Cardiac muscle cell (in vitro differentiated cells and primary cell): ENCODE results near the gene G3BP1. TPM values are rescaled to one million over a fixed set of nuclear protein-coding genes. Genes with fewer than 3 reads are reported as not detected.
A peak's percentile ranks its signal among the peaks of the same experiment; 100 is the strongest.

ENCODE experiments used
- DNase-seq, 2 donors: peaks; one replicate each; pipeline versions ENCODE4 v3.0.0 to v3.0.0-alpha.2; 2010 to 2017; ENCODE audit warnings: low read depth in 1 of 2, low spot score in 1 of 2
- H3K27ac ChIP-seq: fragments of 200-600 bp; sonication (generic); 2 replicates; pipeline ENCODE4 v1.5.1; 2016
- H3K27me3 ChIP-seq: fragments of 200-600 bp; sonication (generic); 2 replicates; pipeline ENCODE4 v1.6.0; 2016; ENCODE audit warnings: control low read depth
- H3K36me3 ChIP-seq: fragments of 200-600 bp; sonication (generic); 2 replicates; pipeline ENCODE4 v1.5.1; 2016; ENCODE audit warnings: control low read depth
- H3K4me1 ChIP-seq: fragments of 200-600 bp; sonication (generic); 2 replicates; pipeline ENCODE4 v1.8.1; 2017; ENCODE audit warnings: low read depth, mild to moderate bottlenecking, mixed run types
- H3K4me3 ChIP-seq: fragments of 200-600 bp; sonication (generic); 2 replicates; pipeline ENCODE4 v1.5.1; 2016; ENCODE audit warnings: mild to moderate bottlenecking
- H3K9me3 ChIP-seq: fragments of 200-600 bp; sonication (generic); 2 replicates; pipeline ENCODE4 v1.5.1; 2017; ENCODE audit warnings: low read depth, mild to moderate bottlenecking, control low read depth
- CTCF ChIP-seq: IDR thresholded peaks from 2 replicates; pipeline ENCODE4 v1.5.1; 2012; ENCODE audit warnings: low read depth, mild to moderate bottlenecking, low read length
- polyA plus RNA-seq: library from polyadenylated mRNA; unstranded; fragments of >200 nt; fragmentation: Nextera tagmentation; extraction: Ambion mirVana; gene quantifications from 2 replicates; pipeline ENCODE4 v1.2.1, GENCODE V29; 2016
- total RNA-seq: library from RNA; depleted of rRNA; stranded (reverse); fragments of >200 nt; gene quantifications from 2 replicates; pipeline ENCODE4 v1.2.3, GENCODE V29; 2016

G3BP1 gene
- total and polyA plus RNA-seq, 2 experiments from 2014 or later, result 97.0 to 105 TPM

GRCh38 chr5:151766975-151767374, 4.8 kb upstream of the G3BP1 start:
- no peak overlapping the region for H3K4me3 ChIP-seq
- H3K4me1 ChIP-seq, result peaks cover 10% of the 10 kb centered on the region
- no peaks in the 10 kb centered on the region for H3K36me3 ChIP-seq
- no peaks in the 10 kb centered on the region for H3K9me3 ChIP-seq
- TF ChIP-seq CTCF, result no peak
- no peak overlapping the region for H3K27ac ChIP-seq
- DNase-seq, result no peak
- no peaks in the 10 kb centered on the region for H3K27me3 ChIP-seq

- Histone ChIP-seq H3K4me1 (peaks cover 36% of the 10 kb centered on the region), H3K4me3 (peak overlapping the region; percentile 18), H3K27me3 (no peaks in the 10 kb centered on the region), H3K27ac (peak overlapping the region; percentile 91), H3K9me3 (no peaks in the 10 kb centered on the region), H3K36me3 (no peaks in the 10 kb centered on the region)
- DNase-seq, result peak; percentile 70 to 91
- TF ChIP-seq CTCF, result no peak
Measured at GRCh38 chr5:151770383-151771258, 1.1 kb upstream of the G3BP1 start.

GRCh38 chr5:151772029-151772845, 483 bp downstream of the G3BP1 start:
- Histone ChIP-seq H3K36me3 (peaks cover 3% of the 10 kb centered on the region), H3K4me3 (peak overlapping the region; percentile 77), H3K27ac (peak overlapping the region; percentile 91), H3K27me3 (no peaks in the 10 kb centered on the region), H3K9me3 (no peaks in the 10 kb centered on the region), H3K4me1 (peaks cover 40% of the 10 kb centered on the region)
- peak; percentile 38 to 59 for DNase-seq
- no peak for TF ChIP-seq CTCF

- H3K4me3 ChIP-seq, result peak overlapping the region; percentile 77
- H3K27me3 ChIP-seq, result no peaks in the 10 kb centered on the region
- DNase-seq, result peak in 1 of 2 donors; percentile 36
- H3K36me3 ChIP-seq, result peaks cover 4% of the 10 kb centered on the region
- H3K9me3 ChIP-seq, result no peaks in the 10 kb centered on the region
- H3K27ac ChIP-seq, result peak overlapping the region; percentile 91
- TF ChIP-seq CTCF, result no peak
- H3K4me1 ChIP-seq, result peaks cover 40% of the 10 kb centered on the region
Measured at GRCh38 chr5:151772846-151773561, 1.2 kb downstream of the G3BP1 start.

- DNase-seq, result peak in 1 of 2 donors; percentile 12
- H3K4me3 ChIP-seq, result peak overlapping the region; percentile 77
Measured at GRCh38 chr5:151773951-151774350, 2.2 kb downstream of the G3BP1 start.

More at GRCh38 chr5:151773951-151774350, 2.2 kb downstream of the G3BP1 start:
- H3K36me3 ChIP-seq, result peaks cover 4% of the 10 kb centered on the region
- peaks cover 40% of the 10 kb centered on the region for H3K4me1 ChIP-seq
- no peaks in the 10 kb centered on the region for H3K27me3 ChIP-seq
- TF ChIP-seq CTCF, result no peak
- peak overlapping the region; percentile 91 for H3K27ac ChIP-seq
- no peaks in the 10 kb centered on the region for H3K9me3 ChIP-seq
